Fibroblast of peridontal ligament (primary cell): ENCODE data around the gene HELZ2.

Source experiments
- DNase-seq: peaks from one replicate; pipeline ENCODE4 v3.0.0-alpha.2; 2010; ENCODE audit errors: extremely low read depth

The HELZ2 gene

DNA sequence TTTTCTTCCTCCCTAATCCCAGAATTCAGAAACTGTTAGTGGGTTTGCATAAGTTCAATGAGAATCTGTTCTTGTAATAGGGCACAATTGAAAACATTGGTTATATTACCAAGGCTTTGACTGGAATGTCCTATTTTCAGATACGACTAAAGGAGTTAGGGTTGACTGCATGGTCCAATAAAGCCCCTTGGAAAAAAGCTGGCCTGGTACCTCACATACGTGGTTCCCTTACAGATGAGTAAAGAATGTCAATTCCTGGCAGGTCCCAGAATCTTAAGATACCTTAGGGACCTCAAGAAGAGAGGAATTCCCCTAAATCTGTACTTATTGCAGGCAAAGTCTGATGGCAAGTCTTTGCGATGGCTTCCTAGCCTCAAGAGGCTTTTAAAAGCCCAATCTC lies 48.9 kb downstream of the HELZ2 start:
- no peak for DNase-seq
